Measurements from ENCODE around the gene SACM1L.
"Not testable (repeated sequence)": the region's sequence is repeated elsewhere in the genome, so short reads cannot be mapped to it uniquely, and the experiment has no call there.

- not testable (repeated sequence) for TF ChIP-seq PRDM10 (tag by site-specific recombination; IDR thresholded peaks at IDR 0.05); CTCF (tag by site-specific recombination; IDR thresholded peaks at IDR 0.05); ZNF280D (tag by site-specific recombination; IDR thresholded peaks at IDR 0.05); PRDM4 (tag by site-specific recombination; IDR thresholded peaks at IDR 0.05); ZSCAN30 (tag by site-specific recombination; IDR thresholded peaks at IDR 0.05); ZNF76 (tag by site-specific recombination; IDR thresholded peaks at IDR 0.05; ENCODE audit: borderline replicate concordance, low read depth); ZBTB49 (tag by site-specific recombination; IDR thresholded peaks at IDR 0.05; ENCODE audit: low read depth); REPIN1 (tag by site-specific recombination; IDR thresholded peaks at IDR 0.05; ENCODE audit: low read depth); ZNF16 (tag by site-specific recombination; IDR thresholded peaks at IDR 0.05; ENCODE audit: low read depth); ZNF518A (tag by site-specific recombination; conservative IDR thresholded peaks at IDR 0.05; ENCODE audit: low read depth); OSR2 (tag by site-specific recombination; IDR thresholded peaks at IDR 0.05); ZNF169 (tag by site-specific recombination; IDR thresholded peaks at IDR 0.05); ZBTB21 (tag by site-specific recombination; IDR thresholded peaks at IDR 0.05)
These were observed 67.9 kb downstream of the SACM1L start for GRCh38 chr3:45757141-45757540.

All from HEK293 (cell line).